HG03108 (cell line): ENCODE data around the gene AP5B1.

Source experiments
- ATAC-seq: cut with Tn5 transposase; IDR thresholded peaks from one replicate; pipeline ENCODE4 v1.9.1; 2021; ENCODE audit warnings: moderate library complexity; ENCODE audit not compliant: unreplicated experiment

Gene AP5B1

GRCh38 chr11:65802841-65803240 is 22.1 kb upstream of the AP5B1 start:
- no peak for ATAC-seq

GRCh38 chr11:65801153-65801987 is 20.6 kb upstream of the AP5B1 start:
- no peak for ATAC-seq

- ATAC-seq = no peak
Observed at GRCh38 chr11:65798882-65799281, 18.1 kb upstream of the AP5B1 start.

GRCh38 chr11:65797711-65798110 is 16.9 kb upstream of the AP5B1 start:
- no peak for ATAC-seq

- no peak for ATAC-seq
Observed at GRCh38 chr11:65796726-65797601, 16.2 kb upstream of the AP5B1 start.

- no peak for ATAC-seq
Observed at GRCh38 chr11:65794570-65795510, 14.1 kb upstream of the AP5B1 start.

GRCh38 chr11:65793625-65794400 is 13.0 kb upstream of the AP5B1 start:
- ATAC-seq = no peak

- no peak for ATAC-seq
Observed at GRCh38 chr11:65793144-65793581, 12.4 kb upstream of the AP5B1 start.

GRCh38 chr11:65792456-65792855 is 11.7 kb upstream of the AP5B1 start:
- ATAC-seq = no peak

GRCh38 chr11:65791719-65792213 is 11.0 kb upstream of the AP5B1 start:
- peak; percentile 47 for ATAC-seq

GRCh38 chr11:65790902-65791650 is 10.3 kb upstream of the AP5B1 start:
- no peak for ATAC-seq

- ATAC-seq = no peak
Observed at GRCh38 chr11:65790104-65790901, 9.5 kb upstream of the AP5B1 start.

GRCh38 chr11:65789230-65790103 is 8.7 kb upstream of the AP5B1 start:
- ATAC-seq = no peak

GRCh38 chr11:65788821-65789220 is 8.0 kb upstream of the AP5B1 start:
- ATAC-seq = no peak

GRCh38 chr11:65787649-65788622 is 7.2 kb upstream of the AP5B1 start:
- ATAC-seq = no peak
